ENCODE results near the gene PSMD2.

DNA sequence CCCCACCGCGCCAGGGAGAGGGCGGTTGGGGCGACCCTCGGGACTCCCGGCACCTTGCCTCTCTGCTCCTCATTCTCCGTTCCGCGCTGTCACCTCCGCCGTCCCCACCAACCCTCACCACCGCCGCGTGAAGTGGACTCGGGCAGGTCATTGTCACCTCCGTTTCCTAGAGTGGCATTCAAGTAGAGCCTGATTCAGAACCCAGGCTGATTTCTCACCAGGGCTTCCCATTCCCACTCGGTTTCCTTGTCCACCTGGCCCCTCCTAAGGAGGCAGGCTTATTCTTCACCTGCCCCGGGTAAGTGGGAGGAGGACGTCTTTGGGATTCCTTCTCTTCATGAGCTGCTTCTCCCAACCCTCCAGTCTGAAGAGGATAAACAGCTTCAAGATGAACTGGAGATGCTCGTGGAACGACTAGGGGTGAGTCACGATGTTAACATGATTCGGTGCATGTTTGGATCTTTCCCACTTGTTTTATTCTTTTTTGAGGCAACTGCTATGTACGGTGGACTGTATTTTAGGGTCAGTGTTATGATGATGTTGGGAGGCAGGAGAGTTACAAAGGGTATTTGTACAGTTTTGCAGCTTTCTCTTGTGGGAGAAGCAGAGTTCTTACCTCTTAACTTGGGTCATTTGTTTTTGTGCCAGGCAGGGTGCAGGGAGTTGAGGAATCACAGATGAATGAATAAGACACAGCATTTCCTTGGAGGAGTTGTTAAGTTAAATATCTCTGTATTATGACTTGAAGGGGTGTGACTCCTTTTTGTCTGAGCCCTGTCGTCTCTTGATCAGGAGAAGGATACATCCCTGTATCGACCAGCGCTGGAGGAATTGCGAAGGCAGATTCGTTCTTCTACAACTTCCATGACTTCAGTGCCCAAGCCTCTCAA lies 692 bp downstream of the PSMD2 start:
- TF ChIP-seq GATA2 (IDR thresholded peaks at IDR 0.05; ENCODE audit: low read depth, low read length) = no peak
- no peak for TF ChIP-seq GATA3 (IDR thresholded peaks at IDR 0.05; ENCODE audit: low read depth, low read length)
